MM.1S (cell line): ENCODE data around the gene TDP1.

ENCODE experiments used
- DNase-seq: peaks from one replicate; pipeline ENCODE4 v3.0.0-alpha.2; 2015
- H2AFZ ChIP-seq: fragments of 300-600 bp; sonication (generic); 2 replicates; pipeline ENCODE4 v1.6.0; 2016; ENCODE audit warnings: antibody characterized with exemption, low read length
- H3F3A ChIP-seq: fragments of 300-600 bp; sonication (generic); 2 replicates; pipeline ENCODE4 v1.6.1; 2016; ENCODE audit warnings: mild to moderate bottlenecking, antibody characterized with exemption, low read length, moderate library complexity, mixed read lengths; ENCODE audit not compliant: insufficient read depth
- H3K27ac ChIP-seq: fragments of 300-600 bp; sonication (generic); 2 replicates; pipeline ENCODE4 v1.5.1; 2016; ENCODE audit warnings: mild to moderate bottlenecking, low read length
- H3K27me3 ChIP-seq: fragments of 300-600 bp; sonication (generic); replicated peaks from 2 replicates; pipeline ENCODE4 v1.6.0; 2016; ENCODE audit warnings: low read length; ENCODE audit not compliant: insufficient read depth
- H3K36me3 ChIP-seq: fragments of 300-600 bp; sonication (generic); replicated peaks from 2 replicates; pipeline ENCODE4 v1.6.1; 2016; ENCODE audit warnings: mild to moderate bottlenecking, low read length, mixed read lengths; ENCODE audit not compliant: insufficient read depth
- H3K4me1 ChIP-seq: fragments of 300-600 bp; sonication (generic); 2 replicates; pipeline ENCODE4 v1.6.1; 2016; ENCODE audit warnings: low read length, mixed read lengths
- H3K4me2 ChIP-seq: fragments of 300-600 bp; sonication (generic); 2 replicates; pipeline ENCODE4 v1.6.0; 2016; ENCODE audit warnings: low read depth, low read length
- H3K4me3 ChIP-seq: fragments of 300-600 bp; sonication (generic); 2 replicates; pipeline ENCODE4 v1.5.1; 2016; ENCODE audit warnings: low read length, mixed read lengths
- H3K79me2 ChIP-seq: fragments of 300-600 bp; sonication (generic); 2 replicates; pipeline ENCODE4 v1.6.1; 2016; ENCODE audit warnings: mixed run types, low read length, mixed read lengths
- H3K9ac ChIP-seq: fragments of 300-600 bp; sonication (generic); 2 replicates; pipeline ENCODE4 v1.6.1; 2016; ENCODE audit warnings: low read length, mixed read lengths
- H3K9me2 ChIP-seq: fragments of 300-600 bp; sonication (generic); replicated peaks from 2 replicates; pipeline ENCODE4 v1.6.1; 2016; ENCODE audit warnings: mild to moderate bottlenecking, low read length, mixed read lengths; ENCODE audit not compliant: insufficient read depth
- H3K9me3 ChIP-seq: fragments of 300-600 bp; sonication (generic); replicated peaks from 2 replicates; pipeline ENCODE4 v1.6.1; 2016; ENCODE audit warnings: mild to moderate bottlenecking, low read length, mixed read lengths; ENCODE audit not compliant: insufficient read depth
- H4K20me1 ChIP-seq: fragments of 300-600 bp; sonication (generic); 2 replicates; pipeline ENCODE4 v1.6.1; 2016; ENCODE audit warnings: mild to moderate bottlenecking, low read length, moderate library complexity, mixed read lengths; ENCODE audit not compliant: insufficient read depth
- EZH2 ChIP-seq: fragments of 300-600 bp; sonication (generic); optimal IDR thresholded peaks from 2 replicates; pipeline ENCODE3; 2017; ENCODE audit warnings: low read depth, mild to moderate bottlenecking, antibody characterized with exemption, low read length, mixed read lengths
- EZH2phosphoT487 ChIP-seq: fragments of 300-600 bp; sonication (generic); IDR thresholded peaks from 2 replicates; pipeline ENCODE4 v1.6.1; 2018; ENCODE audit warnings: antibody characterized with exemption, low read length
- TF ChIP-seq, protein P1 (sequence below): fragments of 300-600 bp; sonication (generic); IDR thresholded peaks from 2 replicates; pipeline ENCODE4 v1.5.1; 2016; ENCODE audit warnings: antibody characterized with exemption, low read length, mixed read lengths

The TDP1 gene

DNA sequence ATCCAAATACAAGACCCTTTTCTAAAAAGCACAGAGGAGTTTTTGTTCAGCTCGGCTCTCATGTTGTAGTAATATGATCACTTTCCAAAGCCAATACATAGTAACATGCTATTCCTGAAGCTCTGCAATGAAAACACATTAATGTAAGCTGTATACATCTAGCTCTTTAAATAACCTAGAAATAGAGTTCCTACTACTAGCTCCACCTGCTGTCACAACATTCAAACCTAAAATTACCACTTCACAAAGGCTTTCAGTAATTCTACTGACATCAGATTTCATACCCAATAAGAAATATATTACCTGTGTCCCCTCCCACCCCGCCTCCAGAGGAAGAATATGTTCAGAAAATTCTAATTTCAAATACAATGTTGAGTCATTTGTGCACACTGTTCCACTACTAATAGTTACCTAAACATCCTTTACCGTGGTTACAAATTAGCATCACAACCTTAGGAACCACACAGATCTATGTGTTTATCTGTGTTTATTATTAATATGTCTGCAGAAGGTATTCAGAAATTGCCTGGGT lies 19.0 kb upstream of the TDP1 start:
- H3K4me3 ChIP-seq: no peak overlapping the region
- no peak for TF ChIP-seq EZH2
- TF ChIP-seq, protein P1, sequence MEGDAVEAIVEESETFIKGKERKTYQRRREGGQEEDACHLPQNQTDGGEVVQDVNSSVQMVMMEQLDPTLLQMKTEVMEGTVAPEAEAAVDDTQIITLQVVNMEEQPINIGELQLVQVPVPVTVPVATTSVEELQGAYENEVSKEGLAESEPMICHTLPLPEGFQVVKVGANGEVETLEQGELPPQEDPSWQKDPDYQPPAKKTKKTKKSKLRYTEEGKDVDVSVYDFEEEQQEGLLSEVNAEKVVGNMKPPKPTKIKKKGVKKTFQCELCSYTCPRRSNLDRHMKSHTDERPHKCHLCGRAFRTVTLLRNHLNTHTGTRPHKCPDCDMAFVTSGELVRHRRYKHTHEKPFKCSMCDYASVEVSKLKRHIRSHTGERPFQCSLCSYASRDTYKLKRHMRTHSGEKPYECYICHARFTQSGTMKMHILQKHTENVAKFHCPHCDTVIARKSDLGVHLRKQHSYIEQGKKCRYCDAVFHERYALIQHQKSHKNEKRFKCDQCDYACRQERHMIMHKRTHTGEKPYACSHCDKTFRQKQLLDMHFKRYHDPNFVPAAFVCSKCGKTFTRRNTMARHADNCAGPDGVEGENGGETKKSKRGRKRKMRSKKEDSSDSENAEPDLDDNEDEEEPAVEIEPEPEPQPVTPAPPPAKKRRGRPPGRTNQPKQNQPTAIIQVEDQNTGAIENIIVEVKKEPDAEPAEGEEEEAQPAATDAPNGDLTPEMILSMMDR: no peak
- TF ChIP-seq EZH2phosphoT487: no peak
- H3K9me3 ChIP-seq: no peaks in the 10 kb centered on the region
- H3K4me1 ChIP-seq: no peaks in the 10 kb centered on the region
- no peak overlapping the region for H2AFZ ChIP-seq
- no peaks in the 10 kb centered on the region for H3K27me3 ChIP-seq
- DNase-seq: no peak
- H3K9me2 ChIP-seq: no peaks in the 10 kb centered on the region
- no peaks in the 10 kb centered on the region for H3K36me3 ChIP-seq
- H3F3A ChIP-seq: no peaks in the 10 kb centered on the region
- no peaks in the 10 kb centered on the region for H4K20me1 ChIP-seq
- no peak overlapping the region for H3K9ac ChIP-seq
- H3K4me2 ChIP-seq: no peak overlapping the region
- H3K27ac ChIP-seq: no peak overlapping the region
- no peaks in the 10 kb centered on the region for H3K79me2 ChIP-seq

DNA sequence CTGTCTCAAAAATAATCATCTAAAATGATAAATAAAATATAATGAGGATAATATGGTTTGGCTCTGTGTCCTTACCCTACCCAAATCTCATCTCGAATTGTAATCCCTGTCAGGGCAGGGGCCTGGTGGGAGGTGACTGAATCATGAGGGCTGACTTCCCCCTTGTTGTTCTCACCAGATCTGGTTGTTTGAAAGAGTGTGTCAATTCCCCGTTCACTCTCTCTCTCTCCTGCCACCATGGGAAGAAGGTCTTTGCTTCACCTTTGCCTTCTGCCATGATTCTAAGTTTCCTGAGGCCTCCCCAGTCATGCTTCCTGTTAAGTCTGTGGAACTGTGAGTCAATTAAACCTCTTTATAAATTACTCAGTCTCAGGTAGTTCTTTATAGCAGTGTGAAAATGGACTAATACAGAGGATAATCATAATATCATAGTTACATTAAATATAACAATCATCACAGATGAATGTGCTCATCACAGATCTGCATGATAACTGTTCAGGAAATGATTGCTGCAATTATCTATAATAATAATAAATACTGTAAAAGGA lies 13.8 kb upstream of the TDP1 start:
- H3K79me2 ChIP-seq: no peaks in the 10 kb centered on the region
- H3K9ac ChIP-seq: no peak overlapping the region
- H2AFZ ChIP-seq: no peak overlapping the region
- TF ChIP-seq, protein P1: no peak
- TF ChIP-seq EZH2phosphoT487 (no peak), EZH2 (no peak)
- no peak overlapping the region for H3K4me2 ChIP-seq
- no peak overlapping the region for H3K4me3 ChIP-seq
- no peaks in the 10 kb centered on the region for H3K27me3 ChIP-seq
- H3F3A ChIP-seq: no peaks in the 10 kb centered on the region
- no peaks in the 10 kb centered on the region for H4K20me1 ChIP-seq
- no peaks in the 10 kb centered on the region for H3K9me3 ChIP-seq
- H3K9me2 ChIP-seq: no peaks in the 10 kb centered on the region
- no peaks in the 10 kb centered on the region for H3K36me3 ChIP-seq
- no peak for DNase-seq
- no peaks in the 10 kb centered on the region for H3K4me1 ChIP-seq
- no peak overlapping the region for H3K27ac ChIP-seq

DNA sequence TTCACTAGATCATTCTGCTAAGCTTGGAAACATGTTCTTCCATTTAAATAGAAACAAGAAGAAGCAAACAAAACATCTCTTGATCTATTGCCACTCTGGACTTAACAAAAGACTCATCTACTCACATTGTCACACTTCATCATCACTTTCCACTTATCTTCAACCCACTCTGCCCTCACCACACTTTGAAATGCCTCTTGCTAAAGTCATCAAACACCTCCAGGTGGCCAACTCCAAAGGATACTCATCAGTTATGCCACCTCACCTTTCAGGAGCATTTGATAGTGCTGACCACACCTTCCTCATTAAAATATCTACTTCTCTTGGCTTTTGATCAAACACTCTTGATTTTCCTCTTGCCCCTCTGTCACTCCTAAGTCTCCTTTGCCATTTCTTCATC lies 8.4 kb upstream of the TDP1 start:
- H3K4me3 ChIP-seq: no peak overlapping the region
- H3K4me2 ChIP-seq: no peak overlapping the region
- no peak overlapping the region for H3K9ac ChIP-seq
- no peak for TF ChIP-seq EZH2phosphoT487
- TF ChIP-seq, protein P1: no peak
- no peak for TF ChIP-seq EZH2
- H3K9me3 ChIP-seq: no peaks in the 10 kb centered on the region
- no peaks in the 10 kb centered on the region for H3K27me3 ChIP-seq
- H3K9me2 ChIP-seq: no peaks in the 10 kb centered on the region
- H3K36me3 ChIP-seq: no peaks in the 10 kb centered on the region
- H3F3A ChIP-seq: no peaks in the 10 kb centered on the region
- no peak overlapping the region for H3K27ac ChIP-seq
- no peaks in the 10 kb centered on the region for H4K20me1 ChIP-seq
- no peak overlapping the region for H2AFZ ChIP-seq
- H3K4me1 ChIP-seq: no peaks in the 10 kb centered on the region
- no peaks in the 10 kb centered on the region for H3K79me2 ChIP-seq
- no peak for DNase-seq
